Mucosa of stomach (tissue), 1 donor: ENCODE data around the gene ATP8A2.

Experiments
- H3K27me3 ChIP-seq: one replicate; pipeline ENCODE4 v1.7.0; 2013; ENCODE audit warnings: mild to moderate bottlenecking, low read length; ENCODE audit not compliant: control insufficient read depth, insufficient read depth
- H3K36me3 ChIP-seq: one replicate; pipeline ENCODE4 v1.7.0; 2013; ENCODE audit warnings: low read length; ENCODE audit not compliant: control insufficient read depth, insufficient read depth
- H3K4me1 ChIP-seq: one replicate; pipeline ENCODE4 v1.7.0; 2013; ENCODE audit warnings: mild to moderate bottlenecking, low read length; ENCODE audit not compliant: control insufficient read depth, insufficient read depth
- H3K4me3 ChIP-seq: one replicate; pipeline ENCODE4 v1.7.0; 2013; ENCODE audit warnings: low read length
- H3K9ac ChIP-seq: one replicate; pipeline ENCODE4 v1.7.0; 2013; ENCODE audit warnings: mild to moderate bottlenecking, low read length, moderate library complexity
- H3K9me3 ChIP-seq: one replicate; pipeline ENCODE4 v1.7.0; 2013; ENCODE audit warnings: mild to moderate bottlenecking, low read length, moderate library complexity; ENCODE audit not compliant: control insufficient read depth
- donor health status: Pancreatic carcinoma.

ATP8A2 gene

DNA sequence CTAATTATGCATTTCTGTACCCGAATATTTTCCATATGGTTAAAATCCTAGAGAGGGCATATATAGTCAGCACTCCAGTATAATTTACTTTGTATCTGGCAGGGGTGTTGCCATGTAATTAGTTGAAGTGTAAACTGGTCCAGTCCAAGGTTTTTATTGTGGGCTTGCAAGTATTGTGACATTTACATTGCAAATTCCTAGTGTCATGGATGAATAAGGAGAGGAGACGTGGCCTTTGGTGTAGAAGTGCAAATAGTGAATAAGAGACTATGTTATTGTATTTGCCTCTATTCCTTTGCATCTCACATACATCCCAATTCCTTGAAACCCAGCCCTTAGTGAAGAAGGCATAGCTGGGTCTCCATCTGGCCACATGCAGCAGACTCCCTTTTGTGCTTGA is 330.6 kb downstream of the ATP8A2 start:
- Histone ChIP-seq H3K9ac (no peak overlapping the region), H3K36me3 (no peaks in the 10 kb centered on the region), H3K27me3 (no peaks in the 10 kb centered on the region), H3K4me1 (no peaks in the 10 kb centered on the region), H3K4me3 (no peak overlapping the region), H3K9me3 (no peaks in the 10 kb centered on the region)

DNA sequence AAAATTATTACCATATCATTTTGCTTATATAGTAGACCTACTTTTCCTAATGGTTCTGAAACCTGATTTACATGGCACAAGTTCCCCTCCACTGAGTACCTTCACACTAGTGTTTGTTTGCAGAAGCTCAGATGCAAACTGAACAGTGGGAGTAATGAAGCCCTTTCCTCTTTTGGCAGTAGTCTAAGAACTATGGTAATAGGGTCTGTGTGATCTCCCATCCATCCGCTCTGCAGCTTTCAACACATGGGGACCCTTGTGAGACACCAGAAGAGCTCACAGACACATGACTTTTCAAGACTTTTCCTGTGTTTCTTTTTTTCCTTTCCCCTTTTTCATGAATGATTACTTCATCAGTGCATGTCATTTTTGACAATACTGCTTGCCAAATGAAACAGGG is 336.0 kb downstream of the ATP8A2 start:
- Histone ChIP-seq H3K36me3 (no peaks in the 10 kb centered on the region), H3K9me3 (no peaks in the 10 kb centered on the region), H3K4me1 (peaks cover 7% of the 10 kb centered on the region), H3K27me3 (no peaks in the 10 kb centered on the region), H3K9ac (no peak overlapping the region), H3K4me3 (no peak overlapping the region)

DNA sequence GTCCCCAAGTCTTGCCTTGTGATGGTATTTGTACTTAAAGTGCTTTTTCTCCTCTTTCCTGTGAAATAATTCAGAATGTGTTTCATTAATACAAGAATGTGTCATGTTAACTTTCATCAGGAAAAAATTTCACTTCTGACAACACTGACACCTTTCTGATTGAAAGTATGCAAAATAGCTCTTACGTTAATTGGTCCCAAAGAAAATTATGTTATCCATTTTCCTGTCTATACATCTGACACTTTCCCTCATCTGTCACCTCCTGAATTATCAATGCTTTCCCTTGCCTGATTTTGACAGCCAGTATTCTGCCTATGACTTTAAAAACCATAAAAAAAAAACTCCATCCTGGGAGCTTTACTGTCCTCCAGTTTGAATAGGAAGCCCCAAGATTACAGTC is 336.5 kb downstream of the ATP8A2 start:
- no peak overlapping the region for H3K9ac ChIP-seq
- no peak overlapping the region for H3K4me3 ChIP-seq
- H3K27me3 ChIP-seq = no peaks in the 10 kb centered on the region
- H3K36me3 ChIP-seq = no peaks in the 10 kb centered on the region
- no peaks in the 10 kb centered on the region for H3K9me3 ChIP-seq
- H3K4me1 ChIP-seq = peaks cover 7% of the 10 kb centered on the region

DNA sequence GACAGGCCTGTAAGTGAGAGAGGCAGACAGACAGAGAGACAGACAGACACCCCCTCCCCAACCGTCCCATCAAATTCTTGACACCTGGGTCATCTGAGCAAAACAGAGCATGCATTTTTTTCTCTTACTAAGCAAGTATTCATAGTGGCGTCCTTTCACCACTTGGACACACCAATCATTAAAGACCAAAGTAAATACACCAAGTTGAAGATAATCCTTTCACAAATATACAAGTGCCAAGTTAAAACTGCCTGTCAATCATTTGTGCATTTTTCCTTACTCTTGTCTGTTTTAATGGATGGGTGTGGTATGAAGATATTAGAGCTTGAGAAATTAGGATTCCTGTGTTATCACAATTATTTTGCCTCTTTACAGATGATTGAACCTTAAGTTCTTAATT is 337.3 kb downstream of the ATP8A2 start:
- H3K9me3 ChIP-seq = no peaks in the 10 kb centered on the region
- H3K36me3 ChIP-seq = no peaks in the 10 kb centered on the region
- H3K4me1 ChIP-seq = peaks cover 7% of the 10 kb centered on the region
- no peaks in the 10 kb centered on the region for H3K27me3 ChIP-seq
- H3K9ac ChIP-seq = no peak overlapping the region
- H3K4me3 ChIP-seq = no peak overlapping the region

DNA sequence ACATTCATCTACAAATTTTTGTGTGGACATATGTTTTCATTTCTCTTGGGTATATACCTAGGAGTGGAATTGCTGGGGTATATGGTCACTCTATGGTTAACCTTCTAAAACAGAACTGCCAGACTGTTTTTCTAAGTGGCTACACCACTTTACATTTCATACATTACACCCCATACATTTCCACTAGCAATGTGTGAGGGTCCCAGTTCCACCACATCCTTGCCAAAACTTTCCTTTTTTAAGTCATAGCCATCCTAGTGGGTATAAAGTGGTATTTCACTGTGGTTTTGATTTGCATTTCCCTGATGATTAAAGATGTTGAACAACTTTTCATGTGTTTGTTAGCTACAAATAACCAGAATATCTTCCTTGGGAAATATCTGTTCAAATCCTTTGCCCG is 344.0 kb downstream of the ATP8A2 start:
- H3K27me3 ChIP-seq = no peaks in the 10 kb centered on the region
- H3K9me3 ChIP-seq = no peaks in the 10 kb centered on the region
- H3K4me3 ChIP-seq = no peak overlapping the region
- no peaks in the 10 kb centered on the region for H3K36me3 ChIP-seq
- no peaks in the 10 kb centered on the region for H3K4me1 ChIP-seq
- no peak overlapping the region for H3K9ac ChIP-seq

DNA sequence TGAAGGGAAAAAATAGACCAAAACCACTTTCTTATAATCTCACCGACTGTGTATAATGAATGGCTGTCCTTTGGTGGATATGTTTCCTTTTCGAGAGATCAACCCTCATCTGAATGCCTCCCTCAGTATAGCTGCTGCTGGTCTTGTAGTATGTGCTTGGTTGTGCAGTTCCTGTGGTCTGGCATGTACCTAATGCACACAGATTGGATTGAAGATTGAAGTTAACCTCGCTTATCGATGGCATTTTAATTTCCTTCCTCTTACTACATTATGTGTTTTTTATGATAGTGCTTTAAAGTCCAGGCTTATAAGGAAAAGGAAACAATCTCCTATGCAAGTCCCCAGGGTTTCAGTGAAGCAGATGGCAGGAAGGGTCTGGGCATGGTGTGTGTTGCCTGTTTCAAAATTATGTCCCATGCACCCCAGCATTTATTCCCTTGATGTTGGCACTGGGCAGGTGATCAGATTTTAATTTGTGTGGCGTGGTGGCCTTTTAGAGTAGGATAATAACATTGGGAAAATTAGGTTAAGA is 346.0 kb downstream of the ATP8A2 start:
- Histone ChIP-seq H3K4me1 (no peaks in the 10 kb centered on the region), H3K27me3 (no peaks in the 10 kb centered on the region), H3K9me3 (no peaks in the 10 kb centered on the region), H3K36me3 (no peaks in the 10 kb centered on the region), H3K4me3 (no peak overlapping the region), H3K9ac (no peak overlapping the region)

DNA sequence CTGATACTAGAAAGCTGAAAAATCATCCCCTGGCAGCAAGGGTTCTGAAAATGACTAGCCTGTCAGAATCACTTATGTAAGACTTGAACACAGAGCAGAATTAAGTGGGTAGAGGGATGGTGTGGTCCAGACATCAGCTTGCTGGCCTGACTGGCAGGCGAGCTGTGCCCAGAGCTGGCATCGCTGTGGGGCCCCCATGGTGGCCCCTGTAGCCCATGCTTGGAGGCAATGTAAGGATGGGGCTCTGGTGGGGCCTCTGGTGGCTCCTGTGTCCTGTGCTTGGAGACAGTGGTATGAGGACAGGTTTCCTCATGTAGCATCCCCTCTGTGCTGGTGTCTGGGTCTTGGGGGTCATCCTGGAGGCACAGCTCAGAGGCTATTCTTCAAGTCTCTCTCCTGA is 347.9 kb downstream of the ATP8A2 start:
- Histone ChIP-seq H3K9ac (no peak overlapping the region), H3K27me3 (no peaks in the 10 kb centered on the region), H3K36me3 (no peaks in the 10 kb centered on the region), H3K4me1 (no peaks in the 10 kb centered on the region), H3K9me3 (no peaks in the 10 kb centered on the region), H3K4me3 (no peak overlapping the region)

DNA sequence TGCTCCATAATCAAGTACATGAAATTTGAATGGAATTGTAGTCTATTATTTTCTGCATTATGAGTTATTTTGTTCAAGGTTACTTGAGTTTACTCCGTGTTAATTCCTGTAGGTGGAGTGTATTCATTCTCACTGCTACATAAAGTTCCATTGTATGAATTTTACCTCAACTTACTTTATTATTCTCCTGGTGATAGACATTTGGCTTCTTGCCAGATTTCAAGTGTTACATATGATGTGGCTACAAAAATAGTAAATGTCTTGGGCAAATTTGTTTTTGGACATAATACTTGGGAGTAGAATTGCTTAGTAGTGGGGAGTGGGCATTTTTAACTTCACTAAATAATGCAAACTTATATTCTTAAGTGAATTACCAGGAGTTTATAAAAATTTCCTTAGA is 351.1 kb downstream of the ATP8A2 start:
- Histone ChIP-seq H3K9me3 (no peaks in the 10 kb centered on the region), H3K9ac (no peak overlapping the region), H3K36me3 (no peaks in the 10 kb centered on the region), H3K4me1 (peaks cover 12% of the 10 kb centered on the region), H3K27me3 (no peaks in the 10 kb centered on the region), H3K4me3 (no peak overlapping the region)

DNA sequence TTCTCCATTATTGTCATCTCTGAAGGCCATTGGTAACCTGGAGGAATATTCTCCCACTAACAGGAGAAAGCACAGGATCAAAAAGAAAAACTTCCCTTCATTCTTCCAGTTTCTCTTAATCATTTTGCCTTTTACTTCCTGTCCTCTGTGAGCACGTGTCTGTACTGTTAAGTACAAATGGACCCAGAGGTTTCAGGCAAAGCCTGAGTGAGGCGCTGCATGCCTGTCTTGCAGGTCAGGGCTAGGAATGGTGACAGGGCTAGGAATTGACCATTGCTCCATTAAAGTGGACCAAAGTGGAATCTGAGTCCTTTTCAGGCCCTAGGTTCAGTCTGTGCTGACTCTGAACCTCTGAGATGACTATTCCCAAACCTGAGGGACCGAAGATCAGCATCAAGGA is 353.3 kb downstream of the ATP8A2 start:
- Histone ChIP-seq H3K27me3 (no peaks in the 10 kb centered on the region), H3K9ac (no peak overlapping the region), H3K4me1 (peaks cover 18% of the 10 kb centered on the region), H3K9me3 (no peaks in the 10 kb centered on the region), H3K36me3 (no peaks in the 10 kb centered on the region), H3K4me3 (no peak overlapping the region)

DNA sequence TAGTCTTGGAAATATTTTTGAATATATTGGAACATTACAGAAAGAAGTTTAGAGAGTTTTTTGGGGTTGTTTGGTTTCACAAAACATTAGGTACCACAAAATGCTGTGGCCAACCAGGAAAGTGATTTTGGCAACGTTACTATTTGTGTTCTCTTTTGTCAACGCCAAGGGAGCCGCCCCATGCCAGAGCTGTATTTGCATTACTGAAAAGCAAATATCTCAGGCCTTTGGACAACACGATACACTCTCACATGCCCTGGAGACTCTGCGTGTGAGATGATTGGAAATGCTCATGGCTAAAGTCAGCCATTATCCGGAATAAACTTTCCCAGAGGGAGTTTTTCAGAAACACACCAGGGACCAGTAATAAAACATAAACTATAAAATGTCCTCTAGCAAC is 355.5 kb downstream of the ATP8A2 start:
- no peaks in the 10 kb centered on the region for H3K9me3 ChIP-seq
- H3K9ac ChIP-seq = no peak overlapping the region
- H3K27me3 ChIP-seq = no peaks in the 10 kb centered on the region
- H3K4me1 ChIP-seq = peaks cover 18% of the 10 kb centered on the region
- no peak overlapping the region for H3K4me3 ChIP-seq
- no peaks in the 10 kb centered on the region for H3K36me3 ChIP-seq

DNA sequence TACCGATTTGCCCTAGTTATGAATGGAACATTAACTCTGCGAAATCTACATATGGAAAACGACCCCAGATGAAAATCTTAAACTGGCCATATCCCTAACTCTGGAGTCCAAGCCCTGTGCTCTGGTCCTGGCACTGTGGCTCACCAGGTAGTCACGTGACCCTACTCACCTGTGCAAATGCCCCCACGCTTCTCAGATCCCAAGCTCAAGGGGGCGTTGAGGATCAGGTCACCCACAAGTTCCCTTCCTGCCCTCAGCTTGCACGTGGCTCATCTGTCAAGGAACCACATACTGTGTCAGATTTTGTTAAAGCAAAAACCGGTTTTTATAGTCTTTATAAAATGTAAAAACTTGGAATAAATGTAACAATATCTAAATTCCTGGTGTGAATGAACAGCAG is 356.0 kb downstream of the ATP8A2 start:
- Histone ChIP-seq H3K9ac (no peak overlapping the region), H3K4me1 (peaks cover 18% of the 10 kb centered on the region), H3K36me3 (no peaks in the 10 kb centered on the region), H3K9me3 (no peaks in the 10 kb centered on the region), H3K4me3 (no peak overlapping the region), H3K27me3 (no peaks in the 10 kb centered on the region)

DNA sequence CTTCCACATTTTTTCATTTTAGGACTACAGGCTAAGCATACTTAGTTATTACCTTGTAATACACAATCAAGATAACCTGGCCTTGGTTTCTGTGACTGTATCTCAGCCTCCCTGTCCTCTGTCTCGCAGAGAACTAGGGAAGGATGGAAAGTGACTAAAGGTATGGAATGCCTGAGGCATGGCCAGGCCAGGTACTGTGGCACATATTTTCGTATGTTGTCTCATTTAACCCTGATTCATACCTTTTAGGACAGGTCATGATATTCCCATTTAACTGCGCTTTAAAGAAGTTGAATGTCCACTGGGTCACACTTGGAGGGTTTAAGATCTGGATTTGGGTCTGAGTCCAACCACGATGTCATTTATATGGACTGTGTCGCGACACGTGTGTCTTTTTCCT is 357.4 kb downstream of the ATP8A2 start:
- no peaks in the 10 kb centered on the region for H3K27me3 ChIP-seq

DNA sequence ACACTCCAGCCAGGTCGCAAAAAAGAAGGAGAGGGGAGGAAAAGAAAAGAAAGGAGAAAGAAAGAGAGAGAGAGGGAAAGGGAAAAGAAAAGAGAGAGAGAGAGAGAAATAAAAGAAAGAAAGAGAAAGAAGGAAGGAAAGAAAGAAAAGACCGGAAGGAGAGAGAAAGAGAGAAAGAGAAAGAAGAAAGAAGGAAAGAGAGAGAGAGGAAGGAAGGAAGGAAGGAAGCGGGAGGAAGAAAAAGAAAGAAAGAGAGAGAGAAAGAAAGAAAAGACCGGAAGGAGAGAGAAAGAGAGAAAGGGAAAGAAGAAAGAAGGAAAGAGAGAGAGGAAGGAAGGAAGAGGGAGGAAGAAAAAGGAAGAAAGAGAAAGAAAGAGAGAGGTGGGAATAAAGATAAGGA is 359.3 kb downstream of the ATP8A2 start:
- Histone ChIP-seq H3K4me3 (no peak overlapping the region), H3K9me3 (no peaks in the 10 kb centered on the region)

More for the DNA sequence above, 357.4 kb downstream of the ATP8A2 start:
- Histone ChIP-seq H3K9me3 (no peaks in the 10 kb centered on the region), H3K4me3 (no peak overlapping the region), H3K36me3 (no peaks in the 10 kb centered on the region), H3K4me1 (peaks cover 18% of the 10 kb centered on the region), H3K9ac (no peak overlapping the region)

More for the DNA sequence above, 359.3 kb downstream of the ATP8A2 start:
- no peak overlapping the region for H3K9ac ChIP-seq
- H3K36me3 ChIP-seq = no peaks in the 10 kb centered on the region
- H3K27me3 ChIP-seq = no peaks in the 10 kb centered on the region
- H3K4me1 ChIP-seq = peaks cover 18% of the 10 kb centered on the region
